K562 (cell line): ENCODE results near the gene OR1N1. TPM values are rescaled to one million over a fixed set of nuclear protein-coding genes. Genes with fewer than 3 reads are reported as not detected.

Experiments used
- ATAC-seq: fragments of 200-7000 bp; cut with Tn5 transposase; 3 replicates; pipeline ENCODE4 v1.9.1; 2020; ENCODE audit warnings: moderate library complexity
- BruUV-seq: library from RNA; stranded (reverse); fragments of 400-500 nt; replicated peaks from 2 replicates; lab custom pipeline; 2021; lab: Mats Ljungman, UMichigan
- CTCF ChIA-PET: fragments of 300-600 bp; formaldehyde crosslinking; extraction: SDS; loops from one replicate; lab custom pipeline; 2021; ENCODE audit warnings: low intra/inter-chr PET ratio; lab: Yijun Ruan, JAX
- POLR2A ChIA-PET: fragments of 300-600, 350-650 bp; sonication (Branson Sonifier 250); formaldehyde crosslinking; extraction: SDS; loops from one replicate; lab custom pipeline; 2021; ENCODE audit warnings: antibody characterized with exemption, inconsistent platforms; lab: Yijun Ruan, JAX
- DNase-seq, 4 experiments: peaks; one replicate each; pipeline versions ENCODE4 v3.0.0 to v3.0.0-alpha.2; 2011 to 2018; ENCODE audit warnings: low spot score in 3 of 4, mixed read lengths in 3 of 4; ENCODE audit errors: extremely low read depth in 1 of 4
- FAIRE-seq: peaks from 2 replicates; lab custom pipeline; 2011; peaks lifted over from hg19 to GRCh38; lab: Jason Lieb, UNC
- H2AFZ ChIP-seq: 2 replicates; pipeline ENCODE4 v1.6.0; 2011; ENCODE audit warnings: low read depth, low read length, control low read depth, inconsistent platforms
- H3K27ac ChIP-seq: fragments of 200-600 bp; 3 replicates; pipeline ENCODE4 v1.8.0; 2011; ENCODE audit warnings: low read depth, mild to moderate bottlenecking, control low read depth, inconsistent platforms, low read length, moderate library complexity, mixed read lengths; ENCODE audit errors: extremely low read depth
- H3K27me3 ChIP-seq, 2 experiments: fragments of 300-600 bp in 1 of 2; 2 replicates in 1 of 2; 3 replicates in 1 of 2; pipeline versions ENCODE4 v1.6.0 to v1.8.0; 2011; ENCODE audit warnings: inconsistent platforms in 2 of 2, low read length in 2 of 2, mild to moderate bottlenecking in 1 of 2, mixed read lengths in 1 of 2, moderate library complexity in 1 of 2; ENCODE audit not compliant: control insufficient read depth in 2 of 2, insufficient read depth in 2 of 2
- H3K36me3 ChIP-seq: fragments of 300-600 bp; 3 replicates; pipeline ENCODE4 v1.8.0; 2011; ENCODE audit warnings: mild to moderate bottlenecking, low read length, inconsistent platforms; ENCODE audit not compliant: control insufficient read depth, insufficient read depth
- H3K4me1 ChIP-seq, 2 experiments: fragments of 200-600 bp in 1 of 2; replicated peaks in 1 of 2; 2 replicates in 1 of 2; 3 replicates in 1 of 2; pipeline versions ENCODE4 v1.5.1 to v1.8.0; 2011; ENCODE audit warnings: inconsistent platforms in 2 of 2, low read length in 2 of 2, mild to moderate bottlenecking in 1 of 2, mixed read lengths in 1 of 2, moderate library complexity in 1 of 2; ENCODE audit not compliant: control insufficient read depth in 2 of 2, insufficient read depth in 2 of 2
- H3K4me2 ChIP-seq: 2 replicates; pipeline ENCODE4 v1.6.1; 2011; ENCODE audit warnings: low read length, control low read depth, inconsistent platforms, mixed read lengths; ENCODE audit not compliant: insufficient read depth
- H3K4me3 ChIP-seq: fragments of 200-600 bp; sonication (generic), shearing (Covaris generic); 2 replicates; pipeline ENCODE4 v1.5.1; 2016; ENCODE audit warnings: control low read depth, inconsistent platforms
- H3K79me2 ChIP-seq: fragments of 200-600 bp; 3 replicates; pipeline ENCODE4 v1.8.0; 2011; ENCODE audit warnings: low read length, inconsistent platforms; ENCODE audit not compliant: control insufficient read depth, insufficient read depth
- H3K9ac ChIP-seq, 2 experiments: 2 replicates each; pipeline versions ENCODE4 v1.6.0 to v1.6.1; 2011; ENCODE audit warnings: low read depth in 2 of 2, low read length in 2 of 2, control low read depth in 1 of 2, inconsistent platforms in 1 of 2, mild to moderate bottlenecking in 1 of 2, mixed read lengths in 1 of 2; ENCODE audit not compliant: insufficient read depth in 1 of 2
- H3K9me1 ChIP-seq: one replicate; pipeline ENCODE4 v1.6.0; 2011; ENCODE audit warnings: inconsistent platforms, mild to moderate bottlenecking, low read length, moderate library complexity; ENCODE audit not compliant: control insufficient read depth, insufficient read depth
- H3K9me3 ChIP-seq: replicated peaks from 2 replicates; pipeline ENCODE4 v1.5.1; 2011; ENCODE audit warnings: low read depth, low read length, inconsistent platforms; ENCODE audit not compliant: control insufficient read depth, insufficient read depth
- H4K20me1 ChIP-seq: replicated peaks from 2 replicates; pipeline ENCODE4 v1.6.1; 2011; ENCODE audit warnings: low read length, inconsistent platforms, mixed read lengths; ENCODE audit not compliant: control insufficient read depth, insufficient read depth
- BHLHE40 ChIP-seq: IDR thresholded peaks from 2 replicates; pipeline ENCODE4 v1.6.1; 2011; ENCODE audit warnings: low read length, improper control_type of control experiment
- CREBBP ChIP-seq: IDR thresholded peaks from one replicate; pipeline ENCODE4 v1.6.1; 2012; ENCODE audit warnings: low read depth, mild to moderate bottlenecking, control low read depth, inconsistent platforms, low read length
- ELF4 ChIP-seq: fragments of 450-650 bp; formaldehyde crosslinking; IDR thresholded peaks from 2 replicates; pipeline ENCODE4 v1.4.0; 2022; ENCODE audit warnings: missing genetic modification characterization
- HMG20B ChIP-seq: fragments of 250-450 bp; sonication (Bioruptor Pico); IDR thresholded peaks from 2 replicates; pipeline ENCODE4 v1.5.0; 2021; ENCODE audit warnings: mild to moderate bottlenecking
- L3MBTL2 ChIP-seq: fragments of 450-650 bp; IDR thresholded peaks from 2 replicates; pipeline ENCODE4 v1.6.1; 2016; ENCODE audit warnings: mild to moderate bottlenecking, moderate library complexity
- RHOXF2B ChIP-seq: fragments of 250-450 bp; sonication (Bioruptor Pico); conservative IDR thresholded peaks from 2 replicates; pipeline ENCODE4 v1.5.1; 2021
- U2AF2 ChIP-seq: fragments of 200-400 bp; formaldehyde crosslinking; optimal IDR thresholded peaks from 2 replicates; pipeline ENCODE3; 2017; ENCODE audit warnings: low read depth, mild to moderate bottlenecking, low read length
- ZSCAN32 ChIP-seq: fragments of 450-650 bp; formaldehyde crosslinking; IDR thresholded peaks from 2 replicates; pipeline ENCODE4 v1.4.0; 2020; ENCODE audit warnings: mild to moderate bottlenecking, moderate library complexity
- WGBS: fragments of 100-300 bp; shearing (Covaris generic); methylation state at CpG from one replicate; pipeline ENCODE4 v1.1.6; 2016; ENCODE audit warnings: low coverage, mixed read lengths; ENCODE audit not compliant: insufficient coverage; ENCODE audit errors: missing lambda C conversion rate; 5-methylcytosine and 5-hydroxymethylcytosine counted together
- in situ Hi-C: fragments of 300-500 bp; cut with MboI; formaldehyde crosslinking; loops from 4 replicates; pipeline ENCODE4 v1.15.0; 2018; ENCODE audit warnings: inconsistent platforms, mixed read lengths
- intact Hi-C: fragments of 100-400 bp; cut with micrococcal nuclease; formaldehyde crosslinking; loops from 2 replicates; pipeline ENCODE4 v1.14.2; 2022
- polyA plus RNA-seq, 8 experiments: library from polyadenylated mRNA; depleted of rRNA in 4 of 8; stranded (reverse) in 5 of 8; unstranded in 3 of 8; fragments of >200 nt; fragmentation: Nextera tagmentation in 2 of 8; fragmentation: Illumina TruSeq in 1 of 8; extraction: Ambion mirVana in 2 of 8; extraction: Trizol in 1 of 8; gene quantifications; 2 replicates each; pipeline versions ENCODE4 v1.2.1 to v1.2.3, GENCODE V29; 2011 to 2014; ENCODE audit warnings: inconsistent platforms in 1 of 8, missing spikeins in 1 of 8
- total RNA-seq, 7 experiments: library from RNA; depleted of rRNA in 6 of 7; stranded (reverse); fragments of >200 nt in 6 of 7; fragmentation: Illumina TruSeq in 2 of 7; extraction: Trizol in 2 of 7; gene quantifications; 2 replicates each; pipeline versions ENCODE4 v1.2.1 to v1.2.3, GENCODE V29; 2011 to 2021; ENCODE audit warnings: low replicate concordance in 1 of 7
- TF ChIP-seq, protein P1 (sequence below), 3 experiments: fragments of 200-800 bp in 1 of 3; fragments of 250-450 bp in 1 of 3; fragments of 450-650 bp in 1 of 3; sonication (Bioruptor Pico) in 1 of 3; sonication (Bioruptor generic) in 1 of 3; formaldehyde crosslinking in 1 of 3; IDR thresholded peaks; 2 replicates each; pipeline versions ENCODE4 v1.6.1 to v1.8.0; 2016 to 2022; ENCODE audit warnings: mild to moderate bottlenecking in 2 of 3, missing genetic modification characterization in 2 of 3, missing compliant biosample characterization in 1 of 3, moderate library complexity in 1 of 3
- TF ChIP-seq, protein P2 (sequence below): IDR thresholded peaks from 2 replicates; pipeline ENCODE4 v1.6.1; 2012; ENCODE audit warnings: low read depth, low read length, improper control_type of control experiment, borderline replicate concordance

The OR1N1 gene
- total and polyA plus RNA-seq, 9 of the 15 experiments (the other 6 are each of a cell fraction or from before 2014, with no cell fraction given): not detected

DNA sequence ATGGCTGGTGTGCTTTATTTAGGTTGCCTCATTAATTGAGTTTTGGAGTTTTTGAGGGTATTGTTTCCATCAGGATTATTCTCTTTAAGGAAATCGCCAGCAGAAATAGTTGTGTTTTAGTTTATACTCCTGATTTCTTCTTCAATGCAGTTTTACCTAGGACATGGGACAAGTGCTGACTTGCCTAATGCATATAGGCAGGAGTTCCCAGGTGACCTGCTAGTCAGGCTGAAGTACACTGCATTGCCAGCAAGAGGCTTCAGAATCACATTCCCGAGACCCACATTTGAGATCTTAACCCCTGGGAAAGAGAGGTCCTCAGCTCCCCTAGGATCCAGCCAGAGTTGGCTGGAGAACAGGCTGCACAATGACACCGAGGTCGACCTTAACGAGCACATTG is 24.3 kb upstream of the OR1N1 start:
- POLR2A ChIA-PET: interaction anchor here (1.3 kb wide), 1 partner anchor 9 kb away, joined by 4 read pairs; no protein-coding TSS in a partner anchor
- no peaks in the 10 kb centered on the region for H3K4me1 ChIP-seq
- H3K9me1 ChIP-seq: no peaks in the 10 kb centered on the region
- H3K79me2 ChIP-seq: no peaks in the 10 kb centered on the region
- no peaks in the 10 kb centered on the region for H3K36me3 ChIP-seq
- no peak overlapping the region for H3K4me2 ChIP-seq
- TF ChIP-seq, protein P1, sequence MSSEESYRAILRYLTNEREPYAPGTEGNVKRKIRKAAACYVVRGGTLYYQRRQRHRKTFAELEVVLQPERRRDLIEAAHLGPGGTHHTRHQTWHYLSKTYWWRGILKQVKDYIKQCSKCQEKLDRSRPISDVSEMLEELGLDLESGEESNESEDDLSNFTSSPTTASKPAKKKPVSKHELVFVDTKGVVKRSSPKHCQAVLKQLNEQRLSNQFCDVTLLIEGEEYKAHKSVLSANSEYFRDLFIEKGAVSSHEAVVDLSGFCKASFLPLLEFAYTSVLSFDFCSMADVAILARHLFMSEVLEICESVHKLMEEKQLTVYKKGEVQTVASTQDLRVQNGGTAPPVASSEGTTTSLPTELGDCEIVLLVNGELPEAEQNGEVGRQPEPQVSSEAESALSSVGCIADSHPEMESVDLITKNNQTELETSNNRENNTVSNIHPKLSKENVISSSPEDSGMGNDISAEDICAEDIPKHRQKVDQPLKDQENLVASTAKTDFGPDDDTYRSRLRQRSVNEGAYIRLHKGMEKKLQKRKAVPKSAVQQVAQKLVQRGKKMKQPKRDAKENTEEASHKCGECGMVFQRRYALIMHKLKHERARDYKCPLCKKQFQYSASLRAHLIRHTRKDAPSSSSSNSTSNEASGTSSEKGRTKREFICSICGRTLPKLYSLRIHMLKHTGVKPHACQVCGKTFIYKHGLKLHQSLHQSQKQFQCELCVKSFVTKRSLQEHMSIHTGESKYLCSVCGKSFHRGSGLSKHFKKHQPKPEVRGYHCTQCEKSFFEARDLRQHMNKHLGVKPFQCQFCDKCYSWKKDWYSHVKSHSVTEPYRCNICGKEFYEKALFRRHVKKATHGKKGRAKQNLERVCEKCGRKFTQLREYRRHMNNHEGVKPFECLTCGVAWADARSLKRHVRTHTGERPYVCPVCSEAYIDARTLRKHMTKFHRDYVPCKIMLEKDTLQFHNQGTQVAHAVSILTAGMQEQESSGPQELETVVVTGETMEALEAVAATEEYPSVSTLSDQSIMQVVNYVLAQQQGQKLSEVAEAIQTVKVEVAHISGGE (CRISPR knock-in tag; IDR thresholded peaks at IDR 0.05): no peak
- TF ChIP-seq, protein P2, sequence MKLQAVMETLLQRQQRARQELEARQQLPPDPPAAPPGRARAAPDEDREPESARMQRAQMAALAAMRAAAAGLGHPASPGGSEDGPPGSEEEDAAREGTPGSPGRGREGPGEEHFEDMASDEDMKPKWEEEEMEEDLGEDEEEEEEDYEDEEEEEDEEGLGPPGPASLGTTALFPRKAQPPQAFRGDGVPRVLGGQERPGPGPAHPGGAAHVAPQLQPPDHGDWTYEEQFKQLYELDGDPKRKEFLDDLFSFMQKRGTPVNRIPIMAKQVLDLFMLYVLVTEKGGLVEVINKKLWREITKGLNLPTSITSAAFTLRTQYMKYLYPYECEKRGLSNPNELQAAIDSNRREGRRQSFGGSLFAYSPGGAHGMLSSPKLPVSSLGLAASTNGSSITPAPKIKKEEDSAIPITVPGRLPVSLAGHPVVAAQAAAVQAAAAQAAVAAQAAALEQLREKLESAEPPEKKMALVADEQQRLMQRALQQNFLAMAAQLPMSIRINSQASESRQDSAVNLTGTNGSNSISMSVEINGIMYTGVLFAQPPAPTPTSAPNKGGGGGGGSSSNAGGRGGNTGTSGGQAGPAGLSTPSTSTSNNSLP: no peak
- TF ChIP-seq ELF4 (CRISPR knock-in tag) (no peak), ZSCAN32 (no peak), U2AF2 (no peak), L3MBTL2 (no peak), CREBBP (no peak), HMG20B (CRISPR knock-in tag) (no peak), RHOXF2B (CRISPR knock-in tag) (no peak), BHLHE40 (no peak)
- BruUV-seq: no TSS peak
- FAIRE-seq (no peak), ATAC-seq (no peak), DNase-seq (no peak)
- H4K20me1 ChIP-seq: no peaks in the 10 kb centered on the region
- no peak overlapping the region for H2AFZ ChIP-seq
- no peak overlapping the region for H3K27ac ChIP-seq
- 3% methylated on average over 5 of the region's 5 CpGs for WGBS
- H3K9me3 ChIP-seq: no peaks in the 10 kb centered on the region
- no peak overlapping the region for H3K4me3 ChIP-seq
- intact Hi-C loops: loop anchor here (5.0 kb wide), 1 partner anchor 61 kb away; the partner anchor contains the start of gene OR1Q1
- no peak overlapping the region for H3K9ac ChIP-seq
- peaks cover 0 to 3% of the 10 kb centered on the region in 2 experiments; a peak in 1 of 5 replicates for H3K27me3 ChIP-seq
- in situ Hi-C loops: no loop called here
- CTCF ChIA-PET: no interaction called here
